ENCODE data around the gene GABRG3. TPM values are rescaled to one million over a fixed set of nuclear protein-coding genes. Genes with fewer than 3 reads are reported as not detected.

GABRG3 gene
- total RNA-seq, 1 experiment from 2014 or later = not detected

DNA sequence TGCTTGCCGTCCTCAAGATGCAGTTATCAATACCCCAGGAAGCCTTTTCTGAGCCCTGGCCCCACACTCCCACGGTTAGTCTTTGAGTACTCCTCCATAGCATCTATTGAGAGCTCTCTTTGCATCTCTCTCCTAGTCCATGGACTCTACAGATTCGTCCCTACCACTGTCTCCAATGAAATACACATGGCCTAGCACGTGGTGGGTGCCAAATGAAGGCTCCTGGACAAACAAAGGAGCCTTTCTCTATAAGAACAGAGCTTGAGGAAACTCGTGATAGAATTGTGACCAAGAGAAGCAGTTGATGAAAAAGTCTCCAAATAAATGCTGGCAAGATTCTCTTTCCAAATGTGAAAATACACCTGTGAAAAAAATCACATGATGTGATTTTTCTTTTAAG is 166.1 kb downstream of the GABRG3 start:
- no peaks in the 10 kb centered on the region for H3K27me3 ChIP-seq (ENCODE audit: insufficient read depth, low read length)
- no peaks in the 10 kb centered on the region for H3K9me2 ChIP-seq (ENCODE audit: insufficient read depth)
- H3K4me3 ChIP-seq (replicated peaks in 1 of 2; ENCODE audit: low read depth in 1 of 2, low read length in 2 of 2) = no peak overlapping the region
- ChIA-PET CTCF (no interaction called here), POLR2A (no interaction called here), RAD21 (ENCODE audit: low non-redundant PET in 1 of 2, low total read pairs in 2 of 2, uncharacterized antibody in 2 of 2, unreplicated experiment in 2 of 2) (no interaction called here)
- no peak overlapping the region for H3K4me2 ChIP-seq (ENCODE audit: low read length)
- H3K27ac ChIP-seq (ENCODE audit: low read depth, low read length) = no peak overlapping the region
- no peaks in the 10 kb centered on the region for H4K20me1 ChIP-seq (ENCODE audit: insufficient read depth)
- H3K4me1 ChIP-seq (ENCODE audit: control insufficient read depth in 1 of 2, insufficient read depth in 2 of 2, low read length in 2 of 2) = no peaks in the 10 kb centered on the region
- intact Hi-C loops (cut with micrococcal nuclease) = no loop called here
- no peaks in the 10 kb centered on the region for H3K79me2 ChIP-seq (ENCODE audit: insufficient read depth, low read length)
- H2AFZ ChIP-seq (ENCODE audit: low read depth, low read length, poor library complexity, severe bottlenecking) = no peak overlapping the region
- peaks cover 43 to 57% of the 10 kb centered on the region in 2 experiments; a peak in 2 of 4 replicates for H3K9me3 ChIP-seq (ENCODE audit: control insufficient read depth in 1 of 2, insufficient read depth in 1 of 2, low read depth in 1 of 2, low read length in 2 of 2)
- ATAC-seq = no peak
- no peak overlapping the region for H3K9ac ChIP-seq (ENCODE audit: low read length)
- no peak for TF ChIP-seq EGR1 (IDR thresholded peaks at IDR 0.05; ENCODE audit: low read depth)
- TF ChIP-seq, protein P1, sequence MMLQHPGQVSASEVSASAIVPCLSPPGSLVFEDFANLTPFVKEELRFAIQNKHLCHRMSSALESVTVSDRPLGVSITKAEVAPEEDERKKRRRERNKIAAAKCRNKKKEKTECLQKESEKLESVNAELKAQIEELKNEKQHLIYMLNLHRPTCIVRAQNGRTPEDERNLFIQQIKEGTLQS (IDR thresholded peaks at IDR 0.05) = no peak
- no peak for TF ChIP-seq CBX3 (IDR thresholded peaks at IDR 0.05; ENCODE audit: low read depth)
- no peak for TF ChIP-seq POLR2AphosphoS5 (IDR thresholded peaks at IDR 0.05; ENCODE audit: low read depth, low read length)
- TF ChIP-seq TCF7L2 (IDR thresholded peaks at IDR 0.05; ENCODE audit: borderline replicate concordance, extremely low read depth, insufficient read depth, insufficient read length) = no peak
- TF ChIP-seq ELF1 (IDR thresholded peaks at IDR 0.05; ENCODE audit: borderline replicate concordance, low read depth) = no peak
- TF ChIP-seq ZFX (IDR thresholded peaks at IDR 0.05) = no peak
- TF ChIP-seq FOSL1 (IDR thresholded peaks at IDR 0.05; ENCODE audit: low read depth) = no peak
- TF ChIP-seq RAD21 (IDR thresholded peaks at IDR 0.05; ENCODE audit: low read depth) = no peak
- TF ChIP-seq ZNF274 (IDR thresholded peaks at IDR 0.05; ENCODE audit: low read depth, low read length) = no peak
- TF ChIP-seq EZH2 (IDR thresholded peaks at IDR 0.05) = no peak
- TF ChIP-seq YY1 (IDR thresholded peaks at IDR 0.05; ENCODE audit: extremely low read depth, insufficient replicate concordance, low read depth, low read length) = no peak
- no peak for DNase-seq (ENCODE audit: low read depth, low spot score)
- H3K36me3 ChIP-seq (ENCODE audit: control insufficient read depth in 1 of 2, insufficient read depth in 2 of 2, low read length in 2 of 2) = no peaks in the 10 kb centered on the region
- BruUV-seq (replicated peaks) = no TSS peak

GRCh38 chr15:27165590-27165989 is 194.6 kb downstream of the GABRG3 start:
- Histone ChIP-seq H3K4me2 (ENCODE audit: low read length) (no peak overlapping the region), H3K79me2 (ENCODE audit: insufficient read depth, low read length) (no peaks in the 10 kb centered on the region), H3K9me2 (ENCODE audit: insufficient read depth) (no peaks in the 10 kb centered on the region), H3K27me3 (ENCODE audit: insufficient read depth, low read length) (no peaks in the 10 kb centered on the region), H4K20me1 (ENCODE audit: insufficient read depth) (no peaks in the 10 kb centered on the region), H3K36me3 (ENCODE audit: control insufficient read depth in 1 of 2, insufficient read depth in 2 of 2, low read length in 2 of 2) (no peaks in the 10 kb centered on the region), H3K9me3 (ENCODE audit: control insufficient read depth in 1 of 2, insufficient read depth in 1 of 2, low read depth in 1 of 2, low read length in 2 of 2) (peaks cover 24 to 44% of the 10 kb centered on the region in 2 experiments; a peak in 2 of 4 replicates), H3K4me1 (ENCODE audit: control insufficient read depth in 1 of 2, insufficient read depth in 2 of 2, low read length in 2 of 2) (no peaks in the 10 kb centered on the region), H3K4me3 (replicated peaks in 1 of 2; ENCODE audit: low read depth in 1 of 2, low read length in 2 of 2) (no peak overlapping the region), H3K9ac (ENCODE audit: low read length) (no peak overlapping the region), H3K27ac (ENCODE audit: low read depth, low read length) (no peak overlapping the region), H2AFZ (ENCODE audit: low read depth, low read length, poor library complexity, severe bottlenecking) (no peak overlapping the region)
- intact Hi-C loops (cut with micrococcal nuclease) = no loop called here
- ChIA-PET RAD21 (ENCODE audit: low non-redundant PET in 1 of 2, low total read pairs in 2 of 2, uncharacterized antibody in 2 of 2, unreplicated experiment in 2 of 2) (no interaction called here), POLR2A (no interaction called here), CTCF (no interaction called here)
- ATAC-seq (no peak), DNase-seq (ENCODE audit: low read depth, low spot score) (no peak)
- BruUV-seq (replicated peaks) = no TSS peak
- TF ChIP-seq SP1 (IDR thresholded peaks at IDR 0.05; ENCODE audit: low read depth) (no peak), POLR2AphosphoS5 (IDR thresholded peaks at IDR 0.05; ENCODE audit: low read depth, low read length) (no peak), SIN3A (IDR thresholded peaks at IDR 0.05; ENCODE audit: low read depth) (no peak), CBX3 (IDR thresholded peaks at IDR 0.05; ENCODE audit: low read depth) (no peak), YY1 (IDR thresholded peaks at IDR 0.05; ENCODE audit: extremely low read depth, insufficient replicate concordance, low read depth, low read length) (no peak), EGR1 (IDR thresholded peaks at IDR 0.05; ENCODE audit: low read depth) (no peak)
- TF ChIP-seq, protein P2, sequence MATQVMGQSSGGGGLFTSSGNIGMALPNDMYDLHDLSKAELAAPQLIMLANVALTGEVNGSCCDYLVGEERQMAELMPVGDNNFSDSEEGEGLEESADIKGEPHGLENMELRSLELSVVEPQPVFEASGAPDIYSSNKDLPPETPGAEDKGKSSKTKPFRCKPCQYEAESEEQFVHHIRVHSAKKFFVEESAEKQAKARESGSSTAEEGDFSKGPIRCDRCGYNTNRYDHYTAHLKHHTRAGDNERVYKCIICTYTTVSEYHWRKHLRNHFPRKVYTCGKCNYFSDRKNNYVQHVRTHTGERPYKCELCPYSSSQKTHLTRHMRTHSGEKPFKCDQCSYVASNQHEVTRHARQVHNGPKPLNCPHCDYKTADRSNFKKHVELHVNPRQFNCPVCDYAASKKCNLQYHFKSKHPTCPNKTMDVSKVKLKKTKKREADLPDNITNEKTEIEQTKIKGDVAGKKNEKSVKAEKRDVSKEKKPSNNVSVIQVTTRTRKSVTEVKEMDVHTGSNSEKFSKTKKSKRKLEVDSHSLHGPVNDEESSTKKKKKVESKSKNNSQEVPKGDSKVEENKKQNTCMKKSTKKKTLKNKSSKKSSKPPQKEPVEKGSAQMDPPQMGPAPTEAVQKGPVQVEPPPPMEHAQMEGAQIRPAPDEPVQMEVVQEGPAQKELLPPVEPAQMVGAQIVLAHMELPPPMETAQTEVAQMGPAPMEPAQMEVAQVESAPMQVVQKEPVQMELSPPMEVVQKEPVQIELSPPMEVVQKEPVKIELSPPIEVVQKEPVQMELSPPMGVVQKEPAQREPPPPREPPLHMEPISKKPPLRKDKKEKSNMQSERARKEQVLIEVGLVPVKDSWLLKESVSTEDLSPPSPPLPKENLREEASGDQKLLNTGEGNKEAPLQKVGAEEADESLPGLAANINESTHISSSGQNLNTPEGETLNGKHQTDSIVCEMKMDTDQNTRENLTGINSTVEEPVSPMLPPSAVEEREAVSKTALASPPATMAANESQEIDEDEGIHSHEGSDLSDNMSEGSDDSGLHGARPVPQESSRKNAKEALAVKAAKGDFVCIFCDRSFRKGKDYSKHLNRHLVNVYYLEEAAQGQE (IDR thresholded peaks at IDR 0.05; ENCODE audit: low read depth) = no peak
- TF ChIP-seq, protein P3, sequence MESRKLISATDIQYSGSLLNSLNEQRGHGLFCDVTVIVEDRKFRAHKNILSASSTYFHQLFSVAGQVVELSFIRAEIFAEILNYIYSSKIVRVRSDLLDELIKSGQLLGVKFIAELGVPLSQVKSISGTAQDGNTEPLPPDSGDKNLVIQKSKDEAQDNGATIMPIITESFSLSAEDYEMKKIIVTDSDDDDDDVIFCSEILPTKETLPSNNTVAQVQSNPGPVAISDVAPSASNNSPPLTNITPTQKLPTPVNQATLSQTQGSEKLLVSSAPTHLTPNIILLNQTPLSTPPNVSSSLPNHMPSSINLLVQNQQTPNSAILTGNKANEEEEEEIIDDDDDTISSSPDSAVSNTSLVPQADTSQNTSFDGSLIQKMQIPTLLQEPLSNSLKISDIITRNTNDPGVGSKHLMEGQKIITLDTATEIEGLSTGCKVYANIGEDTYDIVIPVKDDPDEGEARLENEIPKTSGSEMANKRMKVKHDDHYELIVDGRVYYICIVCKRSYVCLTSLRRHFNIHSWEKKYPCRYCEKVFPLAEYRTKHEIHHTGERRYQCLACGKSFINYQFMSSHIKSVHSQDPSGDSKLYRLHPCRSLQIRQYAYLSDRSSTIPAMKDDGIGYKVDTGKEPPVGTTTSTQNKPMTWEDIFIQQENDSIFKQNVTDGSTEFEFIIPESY (IDR thresholded peaks at IDR 0.05; ENCODE audit: extremely low read depth, insufficient replicate concordance, low read length) = no peak

Data from HCT116 (cell line).